RWPE1 (cell line): ENCODE data around the gene ZNF606.

ENCODE experiments used
- CTCF ChIA-PET: fragments of 350-600 bp; sonication (Branson Sonifier 250); formaldehyde crosslinking; extraction: SDS; loops from one replicate; lab custom pipeline; 2021; lab: Yijun Ruan, JAX
- POLR2A ChIA-PET: fragments of 400-600 bp; formaldehyde crosslinking; extraction: SDS; loops from one replicate; lab custom pipeline; 2020; ENCODE audit warnings: antibody characterized with exemption; ENCODE audit not compliant: low non-redundant PET; lab: Yijun Ruan, JAX
- DNase-seq: peaks from one replicate; pipeline ENCODE4 v3.0.0; 2012; ENCODE audit warnings: low spot score
- H3K27ac ChIP-seq: fragments of 450-650 bp; 2 replicates; pipeline ENCODE4 v1.5.1; 2017
- CTCF ChIP-seq: fragments of 450-650 bp; conservative IDR thresholded peaks from 2 replicates; pipeline ENCODE4 v1.5.1; 2017; ENCODE audit warnings: low read depth, mild to moderate bottlenecking

The ZNF606 gene

GRCh38 chr19:58001895-58002369 lies 688 bp downstream of the ZNF606 start:
- ChIA-PET CTCF (interaction anchor here (0.6 kb wide), 1 partner anchor 215 kb away, joined by 4 read pairs; no protein-coding TSS in a partner anchor), POLR2A (no interaction called here)
- TF ChIP-seq CTCF, result no peak
- H3K27ac ChIP-seq, result peak overlapping the region; percentile 82
- DNase-seq, result peak; percentile 5

DNA sequence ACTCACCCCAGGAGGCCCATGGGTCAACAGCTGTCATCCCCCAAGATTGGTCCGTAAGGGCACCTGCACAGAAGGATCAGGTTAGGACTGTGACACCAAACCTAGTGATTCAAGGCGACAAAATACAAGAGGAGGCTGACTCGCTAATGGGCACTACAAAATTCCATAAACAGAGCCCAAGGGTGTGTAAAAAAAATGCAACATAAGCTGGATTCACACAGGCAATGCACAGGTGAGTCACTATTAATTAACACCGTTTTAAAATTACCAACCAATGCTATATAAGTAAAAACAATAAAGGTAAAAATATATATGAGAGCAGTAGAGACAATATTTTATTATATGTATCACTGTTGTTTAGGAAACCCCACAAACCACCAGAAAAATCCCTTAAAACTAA lies 1.9 kb downstream of the ZNF606 start:
- no peak for TF ChIP-seq CTCF
- CTCF ChIA-PET, result no interaction called here
- POLR2A ChIA-PET, result no interaction called here
- DNase-seq, result no peak
- H3K27ac ChIP-seq, result no peak overlapping the region

DNA sequence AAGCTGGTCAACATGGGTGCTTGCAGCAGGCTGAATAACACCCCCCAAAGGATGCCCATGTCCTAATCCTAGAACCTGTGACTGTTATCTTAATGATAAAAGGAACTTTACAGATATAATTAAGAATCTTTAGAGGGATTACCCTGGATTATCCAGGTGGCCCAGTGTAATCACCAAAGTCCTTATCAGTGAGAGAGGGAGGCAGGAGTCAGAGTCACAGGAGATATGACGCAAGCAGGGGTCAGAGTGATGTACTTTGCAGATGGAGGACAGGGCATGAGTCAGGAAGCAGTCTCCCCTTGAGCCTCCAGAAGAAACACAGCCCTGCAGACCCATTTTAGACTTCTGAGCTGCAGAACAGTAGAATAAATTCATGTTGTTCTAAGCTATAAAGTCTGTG lies 9.8 kb downstream of the ZNF606 start:
- no peak for DNase-seq
- H3K27ac ChIP-seq, result no peak overlapping the region
- no peak for TF ChIP-seq CTCF
- ChIA-PET CTCF (no interaction called here), POLR2A (no interaction called here)

GRCh38 chr19:57978586-57979289 lies 23.9 kb downstream of the ZNF606 start:
- DNase-seq, result no peak
- POLR2A ChIA-PET, result no interaction called here
- no peak for TF ChIP-seq CTCF
- CTCF ChIA-PET, result no interaction called here
- H3K27ac ChIP-seq, result no peak overlapping the region

DNA sequence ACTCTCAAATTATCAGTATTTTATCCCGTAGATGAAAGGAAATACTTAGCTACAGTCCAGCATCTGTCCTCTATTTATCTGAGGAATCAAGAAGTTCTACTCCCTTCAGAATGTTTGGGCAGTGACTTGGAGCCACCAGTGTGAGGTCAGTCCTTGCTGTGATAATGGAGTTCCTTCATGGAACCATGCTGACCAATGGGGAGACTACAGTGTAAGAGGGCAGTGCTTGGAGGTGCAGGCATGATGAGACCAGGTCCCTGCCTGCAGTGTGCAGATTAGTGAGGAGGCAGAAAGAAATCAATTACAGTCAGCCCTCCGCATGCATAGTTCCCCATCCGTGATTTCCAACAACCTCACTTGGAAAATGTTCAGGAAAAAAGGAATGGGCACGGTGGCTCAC lies 28.2 kb downstream of the ZNF606 start, which contains the start of gene C19orf18:
Gene C19orf18, minus strand, starts transcription at position 101 of the 400 bp plus-strand sequence. CDS start 102 bp downstream, outside the sequence.
- no peak for TF ChIP-seq CTCF
- ChIA-PET POLR2A (no interaction called here), CTCF (no interaction called here)
- no peak within 1 kb of the TSS for H3K27ac ChIP-seq
- no peak for DNase-seq

GRCh38 chr19:57964761-57965160 lies 37.9 kb downstream of the ZNF606 start:
- H3K27ac ChIP-seq, result no peak overlapping the region
- no peak for DNase-seq
- TF ChIP-seq CTCF, result no peak
- POLR2A ChIA-PET, result no interaction called here
- CTCF ChIA-PET, result no interaction called here
